BLaER1 treated with 17β-estradiol and CSF1 and Interleukin-3, amounts not matched to agents 10 nM and 100 nM (cell line): ENCODE results near the gene CSF1R.
A peak's percentile ranks its signal among the peaks of the same experiment; 100 is the strongest.

ENCODE experiments used
- H3K27ac ChIP-seq, 11 experiments: shearing (Covaris generic); formaldehyde crosslinking; 2 replicates each; pipeline ENCODE4 v1.8.1; 2022
- H3K27me3 ChIP-seq, 11 experiments: shearing (Covaris generic); formaldehyde crosslinking; 2 replicates each; pipeline ENCODE4 v1.8.1; 2022
- H3K36me3 ChIP-seq, 11 experiments: shearing (Covaris generic); formaldehyde crosslinking; 2 replicates each; pipeline ENCODE4 v1.8.1; 2022
- H3K4me1 ChIP-seq, 10 experiments: shearing (Covaris generic); formaldehyde crosslinking; 2 replicates each; pipeline ENCODE4 v1.8.1; 2022
- H3K4me2 ChIP-seq, 11 experiments: shearing (Covaris generic); formaldehyde crosslinking; 2 replicates each; pipeline ENCODE4 v1.8.1; 2022
- H3K4me3 ChIP-seq, 10 experiments: shearing (Covaris generic); formaldehyde crosslinking; 2 replicates each; pipeline ENCODE4 v1.8.1; 2022
- H3K9ac ChIP-seq, 11 experiments: shearing (Covaris generic); formaldehyde crosslinking; 2 replicates each; pipeline ENCODE4 v1.8.1; 2022
- H3K9me3 ChIP-seq, 11 experiments: shearing (Covaris generic); formaldehyde crosslinking; replicated peaks in 1 of 11; 2 replicates each; pipeline ENCODE4 v1.8.1; 2022
- H4K20me1 ChIP-seq, 11 experiments: shearing (Covaris generic); formaldehyde crosslinking; 2 replicates each; pipeline ENCODE4 v1.8.1; 2022
- Cebpa-rat ChIP-seq, 11 experiments: shearing (Covaris generic); IDR thresholded peaks; 2 replicates each; pipeline ENCODE4 v1.8.1; 2022

CSF1R gene

GRCh38 chr5:150014456-150014855, 71.9 kb downstream of the CSF1R start:
- Histone ChIP-seq H3K27ac (no peak overlapping the region), H4K20me1 (peaks cover 4 to 74% (median 28%) of the 10 kb centered on the region in 11 experiments; a peak in 19 of 22 replicates), H3K9me3 (peaks cover 28 to 37% (median 31%) of the 10 kb centered on the region in 11 experiments), H3K36me3 (peaks cover 98 to 100% (median 100%) of the 10 kb centered on the region in 11 experiments), H3K27me3 (no peaks in the 10 kb centered on the region), H3K4me3 (peak overlapping the region in 2 of 10 experiments; percentile 38; a peak in 1 of 20 replicates), H3K9ac (no peak overlapping the region), H3K4me1 (peaks cover 0 to 7% (median 0%) of the 10 kb centered on the region in 10 experiments; a peak in 1 of 20 replicates), H3K4me2 (no peak overlapping the region)
- no peak for TF ChIP-seq Cebpa-rat (IDR thresholded peaks at IDR 0.05)

- H3K4me3 ChIP-seq = peak overlapping the region in 1 of 10 experiments; percentile 5; a peak in 1 of 20 replicates
- no peak overlapping the region for H3K27ac ChIP-seq
- peaks cover 4 to 75% (median 30%) of the 10 kb centered on the region in 11 experiments; a peak in 19 of 22 replicates for H4K20me1 ChIP-seq
- peaks cover 28 to 37% (median 31%) of the 10 kb centered on the region in 11 experiments for H3K9me3 ChIP-seq
- H3K4me1 ChIP-seq = peaks cover 0 to 7% (median 0%) of the 10 kb centered on the region in 10 experiments; a peak in 1 of 20 replicates
- no peak overlapping the region for H3K9ac ChIP-seq
- peaks cover 98 to 100% (median 100%) of the 10 kb centered on the region in 11 experiments for H3K36me3 ChIP-seq
- no peak for TF ChIP-seq Cebpa-rat (IDR thresholded peaks at IDR 0.05)
- no peaks in the 10 kb centered on the region for H3K27me3 ChIP-seq
- no peak overlapping the region for H3K4me2 ChIP-seq
Observed at GRCh38 chr5:150013931-150014330, 72.4 kb downstream of the CSF1R start.

- H3K36me3 ChIP-seq = peaks cover 95 to 100% (median 100%) of the 10 kb centered on the region in 11 experiments
- H3K27me3 ChIP-seq = no peaks in the 10 kb centered on the region
- no peak overlapping the region for H3K9ac ChIP-seq
- no peak for TF ChIP-seq Cebpa-rat (IDR thresholded peaks at IDR 0.05)
- peaks cover 11 to 19% (median 13%) of the 10 kb centered on the region in 11 experiments for H3K9me3 ChIP-seq
- H4K20me1 ChIP-seq = peaks cover 5 to 85% (median 68%) of the 10 kb centered on the region in 11 experiments; a peak in 19 of 22 replicates
- peaks cover 0 to 18% (median 6%) of the 10 kb centered on the region in 10 experiments; a peak in 11 of 20 replicates for H3K4me1 ChIP-seq
- H3K27ac ChIP-seq = no peak overlapping the region
- H3K4me3 ChIP-seq = no peak overlapping the region
- H3K4me2 ChIP-seq = no peak overlapping the region
Observed at GRCh38 chr5:150009671-150010387, 76.5 kb downstream of the CSF1R start.

- Histone ChIP-seq H3K27me3 (no peaks in the 10 kb centered on the region), H3K9ac (no peak overlapping the region), H3K4me1 (peaks cover 13 to 44% (median 21%) of the 10 kb centered on the region in 10 experiments), H3K9me3 (no peaks in the 10 kb centered on the region), H3K4me3 (no peak overlapping the region), H3K36me3 (peaks cover 84 to 99% (median 94%) of the 10 kb centered on the region in 11 experiments), H3K4me2 (peak overlapping the region in 5 of 11 experiments; percentile 14 to 29 (median 23); a peak in 3 of 22 replicates), H3K27ac (no peak overlapping the region), H4K20me1 (peaks cover 33 to 99% (median 96%) of the 10 kb centered on the region in 11 experiments; a peak in 21 of 22 replicates)
- TF ChIP-seq Cebpa-rat (IDR thresholded peaks at IDR 0.05) = no peak
Observed at GRCh38 chr5:150007050-150007449, 79.3 kb downstream of the CSF1R start.

GRCh38 chr5:150006318-150006717, 80.0 kb downstream of the CSF1R start:
- peaks cover 76 to 92% (median 87%) of the 10 kb centered on the region in 11 experiments for H3K36me3 ChIP-seq
- no peak overlapping the region for H3K27ac ChIP-seq
- H3K9ac ChIP-seq = no peak overlapping the region
- H3K4me2 ChIP-seq = peak overlapping the region in 2 of 11 experiments; percentile 23 to 29; a peak in 3 of 22 replicates
- H3K27me3 ChIP-seq = no peaks in the 10 kb centered on the region
- TF ChIP-seq Cebpa-rat (IDR thresholded peaks at IDR 0.05) = peak in 2 of 11 experiments; percentile 21 to 59; a peak in 1 of 22 replicates
- no peak overlapping the region for H3K4me3 ChIP-seq
- no peaks in the 10 kb centered on the region for H3K9me3 ChIP-seq
- peaks cover 14 to 45% (median 23%) of the 10 kb centered on the region in 10 experiments for H3K4me1 ChIP-seq
- peaks cover 40 to 100% (median 94%) of the 10 kb centered on the region in 11 experiments; a peak in 21 of 22 replicates for H4K20me1 ChIP-seq
